ENCODE data around the gene PCDHGA6.
"Not testable (repeated sequence)": the region's sequence is repeated elsewhere in the genome, so short reads cannot be mapped to it uniquely, and the experiment has no call there.

The PCDHGA6 gene

DNA sequence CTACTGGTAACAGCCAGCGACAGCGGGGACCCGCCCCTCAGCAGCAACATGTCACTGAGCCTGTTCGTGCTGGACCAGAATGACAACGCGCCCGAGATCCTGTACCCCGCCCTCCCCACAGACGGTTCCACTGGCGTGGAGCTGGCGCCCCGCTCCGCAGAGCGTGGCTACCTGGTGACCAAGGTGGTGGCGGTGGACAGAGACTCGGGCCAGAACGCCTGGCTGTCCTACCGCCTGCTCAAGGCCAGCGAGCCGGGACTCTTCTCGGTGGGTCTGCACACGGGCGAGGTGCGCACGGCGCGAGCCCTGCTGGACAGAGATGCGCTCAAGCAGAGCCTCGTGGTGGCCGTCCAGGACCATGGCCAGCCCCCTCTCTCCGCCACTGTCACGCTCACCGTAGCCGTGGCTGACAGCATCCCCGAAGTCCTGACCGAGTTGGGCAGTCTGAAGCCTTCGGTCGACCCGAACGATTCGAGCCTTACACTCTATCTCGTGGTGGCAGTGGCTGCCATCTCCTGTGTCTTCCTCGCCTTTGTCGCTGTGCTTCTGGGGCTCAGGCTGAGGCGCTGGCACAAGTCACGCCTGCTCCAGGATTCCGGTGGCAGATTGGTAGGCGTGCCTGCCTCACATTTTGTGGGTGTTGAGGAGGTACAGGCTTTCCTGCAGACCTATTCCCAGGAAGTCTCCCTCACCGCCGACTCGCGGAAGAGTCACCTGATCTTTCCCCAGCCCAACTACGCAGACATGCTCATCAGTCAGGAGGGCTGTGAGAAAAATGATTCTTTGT is 20.9 kb downstream of the PCDHGA6 start:
- DNase-seq (ENCODE audit: low spot score) = not testable (repeated sequence)

DNA sequence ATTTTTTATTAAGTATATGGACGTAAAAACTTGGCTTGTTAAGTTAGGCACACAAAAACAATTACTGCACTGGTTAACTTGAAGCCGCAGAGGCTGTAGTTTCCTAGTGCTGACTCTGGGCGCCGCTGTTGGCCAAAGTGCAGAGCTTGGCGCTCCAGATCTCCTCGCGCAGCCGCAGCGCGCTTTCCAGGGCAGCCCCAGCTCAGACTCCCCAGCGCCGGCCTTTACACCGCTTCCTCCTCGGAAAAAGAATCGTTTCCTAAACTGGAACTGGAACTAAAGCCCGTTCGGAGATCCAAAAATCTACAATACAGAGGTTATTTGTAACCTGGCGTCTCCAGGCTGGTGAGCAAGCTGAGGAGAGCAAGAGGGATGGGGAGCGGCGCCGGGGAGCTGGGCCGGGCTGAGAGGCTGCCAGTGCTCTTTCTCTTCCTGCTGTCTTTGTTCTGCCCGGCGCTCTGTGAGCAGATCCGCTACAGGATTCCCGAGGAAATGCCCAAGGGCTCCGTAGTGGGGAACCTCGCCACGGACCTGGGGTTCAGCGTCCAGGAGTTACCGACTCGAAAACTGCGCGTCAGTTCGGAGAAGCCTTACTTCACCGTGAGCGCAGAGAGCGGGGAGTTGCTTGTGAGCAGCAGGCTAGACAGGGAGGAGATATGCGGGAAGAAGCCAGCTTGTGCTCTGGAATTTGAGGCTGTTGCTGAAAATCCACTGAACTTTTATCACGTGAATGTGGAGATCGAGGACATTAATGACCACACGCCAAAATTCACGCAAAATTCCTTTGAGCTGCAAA is 24.3 kb downstream of the PCDHGA6 start, which contains the start of gene PCDHGB5:
TSS of gene PCDHGB5 (plus strand) at position 192 of the 796 bp plus-strand sequence. CDS start at position 373, 181 bp downstream.
- DNase-seq (ENCODE audit: low spot score) = not testable (repeated sequence)

DNA sequence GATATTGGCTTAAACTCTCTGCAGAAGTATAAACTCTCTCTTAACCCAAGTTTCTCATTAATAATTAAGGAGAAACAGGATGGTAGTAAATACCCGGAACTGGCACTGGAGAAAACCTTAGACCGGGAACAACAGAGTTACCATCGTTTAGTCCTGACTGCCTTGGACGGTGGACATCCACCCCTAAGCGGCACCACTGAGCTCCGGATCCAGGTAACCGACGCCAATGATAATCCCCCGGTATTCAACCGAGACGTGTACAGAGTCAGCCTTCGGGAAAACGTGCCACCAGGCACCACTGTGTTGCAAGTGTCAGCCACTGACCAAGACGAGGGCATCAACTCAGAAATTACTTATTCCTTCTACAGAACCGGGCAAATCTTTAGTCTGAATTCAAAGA is 24.9 kb downstream of the PCDHGA6 start:
- DNase-seq (ENCODE audit: low spot score) = no peak

DNA sequence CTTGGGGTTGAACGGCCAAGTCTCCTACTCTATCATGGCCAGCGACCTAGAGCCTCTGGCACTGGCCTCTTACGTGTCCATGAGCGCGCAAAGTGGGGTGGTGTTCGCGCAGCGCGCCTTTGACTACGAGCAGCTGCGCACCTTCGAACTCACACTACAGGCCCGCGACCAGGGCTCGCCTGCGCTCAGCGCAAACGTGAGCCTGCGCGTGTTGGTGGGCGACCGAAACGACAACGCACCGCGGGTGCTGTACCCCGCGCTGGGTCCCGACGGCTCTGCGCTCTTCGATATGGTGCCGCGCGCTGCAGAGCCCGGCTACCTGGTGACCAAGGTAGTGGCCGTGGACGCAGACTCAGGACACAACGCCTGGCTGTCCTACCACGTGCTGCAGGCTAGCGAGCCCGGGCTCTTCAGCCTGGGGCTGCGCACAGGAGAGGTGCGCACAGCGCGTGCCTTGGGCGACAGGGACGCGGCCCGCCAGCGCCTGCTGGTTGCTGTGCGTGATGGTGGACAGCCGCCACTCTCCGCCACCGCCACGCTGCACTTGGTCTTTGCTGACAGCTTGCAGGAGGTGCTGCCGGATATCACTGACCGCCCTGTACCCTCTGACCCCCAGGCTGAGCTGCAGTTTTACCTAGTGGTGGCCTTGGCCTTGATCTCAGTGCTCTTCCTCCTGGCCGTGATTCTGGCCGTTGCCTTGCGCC is 26.0 kb downstream of the PCDHGA6 start:
- DNase-seq (ENCODE audit: low spot score) = no peak

GRCh38 chr5:141402553-141403243 is 29.0 kb downstream of the PCDHGA6 start, which contains the start of gene PCDHGA9:
TSS of gene PCDHGA9 (plus strand) at chr5:141402778. CDS start at chr5:141402953, 175 bp downstream.
- DNase-seq (ENCODE audit: low spot score) = peak; percentile 31

DNA sequence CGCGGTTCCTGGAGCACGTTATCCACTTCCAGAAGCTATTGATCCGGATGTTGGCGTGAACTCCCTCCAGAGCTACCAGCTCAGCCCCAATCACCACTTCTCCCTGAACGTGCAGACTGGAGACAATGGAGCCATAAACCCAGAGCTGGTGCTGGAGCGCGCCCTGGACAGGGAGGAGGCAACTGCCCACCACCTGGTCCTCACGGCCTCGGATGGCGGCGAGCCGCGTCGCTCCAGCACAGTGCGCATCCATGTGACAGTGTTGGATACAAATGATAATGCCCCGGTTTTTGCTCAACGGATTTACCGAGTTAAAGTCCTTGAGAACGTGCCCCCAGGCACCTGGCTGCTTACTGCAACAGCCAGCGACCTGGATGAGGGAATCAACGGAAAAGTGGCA is 29.7 kb downstream of the PCDHGA6 start:
- DNase-seq (ENCODE audit: low spot score) = no peak

- DNase-seq (ENCODE audit: low spot score) = not testable (repeated sequence)
Measured at GRCh38 chr5:141407790-141408505, 34.3 kb downstream of the PCDHGA6 start, which contains the start of gene PCDHGB6. TSS of gene PCDHGB6 (plus strand) at chr5:141408021. CDS start at chr5:141408203, 182 bp downstream.

DNA sequence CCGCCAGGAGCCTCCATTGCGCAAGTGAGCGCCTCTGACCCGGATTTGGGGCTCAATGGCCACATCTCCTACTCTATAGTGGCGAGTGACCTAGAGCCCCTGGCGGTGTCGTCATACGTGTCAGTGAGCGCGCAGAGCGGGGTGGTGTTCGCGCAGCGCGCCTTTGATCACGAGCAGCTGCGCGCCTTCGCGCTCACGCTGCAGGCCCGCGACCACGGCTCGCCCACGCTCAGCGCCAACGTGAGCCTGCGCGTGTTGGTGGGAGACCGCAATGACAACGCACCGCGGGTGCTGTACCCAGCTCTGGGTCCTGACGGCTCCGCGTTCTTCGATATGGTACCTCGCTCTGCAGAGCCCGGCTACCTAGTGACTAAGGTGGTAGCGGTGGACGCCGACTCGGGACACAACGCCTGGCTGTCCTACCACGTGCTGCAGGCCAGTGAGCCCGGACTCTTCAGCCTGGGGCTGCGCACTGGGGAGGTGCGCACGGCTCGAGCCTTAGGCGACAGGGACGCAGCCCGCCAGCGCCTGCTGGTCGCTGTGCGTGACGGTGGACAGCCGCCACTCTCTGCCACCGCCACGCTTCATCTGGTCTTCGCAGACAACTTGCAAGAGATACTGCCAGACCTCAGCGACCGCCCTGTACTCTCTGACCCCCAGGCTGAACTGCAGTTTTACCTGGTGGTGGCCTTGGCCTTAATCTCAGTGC is 36.1 kb downstream of the PCDHGA6 start:
- DNase-seq (ENCODE audit: low spot score) = no peak

DNA sequence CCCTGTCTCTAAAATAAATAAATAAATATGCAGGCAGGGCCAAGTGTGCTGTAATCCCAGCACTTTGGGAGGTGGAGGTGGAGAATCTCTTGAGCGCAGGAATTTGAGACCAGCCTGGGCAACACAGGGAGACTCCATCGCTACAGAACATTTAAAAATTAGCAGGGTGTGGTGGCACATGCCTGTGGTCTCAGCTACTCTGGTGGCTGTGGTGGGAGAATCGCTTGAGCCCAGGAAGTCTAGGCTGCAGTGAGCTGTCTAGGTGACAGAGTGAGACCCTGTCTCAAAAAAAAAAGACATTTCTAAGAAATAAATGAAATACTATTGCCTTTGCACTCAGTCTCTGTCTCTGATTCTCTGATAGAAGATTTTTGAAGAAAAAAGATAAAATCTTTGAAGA is 37.9 kb downstream of the PCDHGA6 start:
- peak; percentile 25 for DNase-seq (ENCODE audit: low spot score)

GRCh38 chr5:141412854-141413539 is 39.3 kb downstream of the PCDHGA6 start, which contains the start of gene PCDHGA10:
TSS of gene PCDHGA10 (plus strand) at chr5:141412987. CDS start at chr5:141413176, 189 bp downstream.
- peak; percentile 52 for DNase-seq (ENCODE audit: low spot score)

- no peak for DNase-seq (ENCODE audit: low spot score)
Measured at GRCh38 chr5:141413540-141414069, 39.9 kb downstream of the PCDHGA6 start.

DNA sequence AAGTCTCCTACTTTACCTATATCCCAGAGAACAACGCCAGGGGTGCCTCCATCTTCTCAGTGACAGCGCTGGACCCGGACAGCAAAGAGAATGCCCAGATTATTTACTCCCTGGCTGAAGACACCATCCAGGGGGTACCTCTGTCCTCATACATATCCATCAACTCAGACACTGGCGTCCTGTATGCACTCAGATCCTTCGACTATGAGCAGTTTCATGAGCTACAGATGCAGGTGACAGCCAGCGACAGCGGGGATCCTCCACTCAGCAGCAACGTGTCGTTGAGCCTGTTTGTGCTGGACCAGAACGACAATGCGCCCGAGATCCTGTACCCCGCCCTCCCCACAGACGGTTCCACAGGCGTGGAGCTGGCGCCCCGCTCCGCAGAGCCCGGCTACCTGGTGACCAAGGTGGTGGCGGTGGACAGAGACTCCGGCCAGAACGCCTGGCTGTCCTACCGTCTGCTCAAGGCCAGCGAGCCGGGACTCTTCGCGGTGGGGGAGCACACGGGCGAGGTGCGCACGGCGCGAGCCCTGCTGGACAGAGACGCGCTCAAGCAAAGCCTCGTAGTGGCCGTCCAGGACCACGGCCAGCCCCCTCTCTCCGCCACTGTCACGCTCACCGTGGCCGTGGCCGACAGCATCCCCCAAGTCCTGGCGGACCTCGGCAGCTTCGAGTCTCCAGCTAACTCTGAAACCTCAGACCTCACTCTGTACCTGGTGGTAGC is 41.0 kb downstream of the PCDHGA6 start:
- DNase-seq (ENCODE audit: low spot score) = not testable (repeated sequence)

- DNase-seq (ENCODE audit: low spot score) = not testable (repeated sequence)
Measured at GRCh38 chr5:141415275-141415618, 41.6 kb downstream of the PCDHGA6 start.

DNA sequence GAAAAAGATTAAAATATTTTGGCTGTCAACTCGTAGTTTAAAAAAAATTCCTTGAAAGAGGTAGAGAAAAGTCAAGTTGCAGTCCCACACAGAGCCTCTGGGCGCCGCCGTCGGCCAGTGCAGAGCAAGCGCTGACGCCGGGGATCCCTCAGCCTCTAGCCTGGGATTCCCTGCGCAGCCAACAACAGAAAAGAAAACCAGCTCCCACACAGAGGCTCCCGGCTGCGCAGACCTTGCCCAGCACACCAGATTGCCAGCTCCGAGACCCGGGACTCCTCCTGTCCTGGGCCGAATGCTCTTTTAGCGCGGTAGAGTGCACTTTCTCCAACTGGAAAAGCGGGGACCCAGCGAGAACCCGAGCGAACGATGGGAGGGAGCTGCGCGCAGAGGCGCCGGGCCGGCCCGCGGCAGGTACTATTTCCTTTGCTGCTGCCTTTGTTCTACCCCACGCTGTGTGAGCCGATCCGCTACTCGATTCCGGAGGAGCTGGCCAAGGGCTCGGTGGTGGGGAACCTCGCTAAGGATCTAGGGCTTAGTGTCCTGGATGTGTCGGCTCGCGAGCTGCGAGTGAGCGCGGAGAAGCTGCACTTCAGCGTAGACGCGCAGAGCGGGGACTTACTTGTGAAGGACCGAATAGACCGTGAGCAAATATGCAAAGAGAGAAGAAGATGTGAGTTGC is 43.9 kb downstream of the PCDHGA6 start, which contains the start of gene PCDHGB7:
TSS of gene PCDHGB7 (plus strand) at position 184 of the 679 bp plus-strand sequence. CDS start at position 367, 183 bp downstream.
- DNase-seq (ENCODE audit: low spot score) = peak; percentile 42

DNA sequence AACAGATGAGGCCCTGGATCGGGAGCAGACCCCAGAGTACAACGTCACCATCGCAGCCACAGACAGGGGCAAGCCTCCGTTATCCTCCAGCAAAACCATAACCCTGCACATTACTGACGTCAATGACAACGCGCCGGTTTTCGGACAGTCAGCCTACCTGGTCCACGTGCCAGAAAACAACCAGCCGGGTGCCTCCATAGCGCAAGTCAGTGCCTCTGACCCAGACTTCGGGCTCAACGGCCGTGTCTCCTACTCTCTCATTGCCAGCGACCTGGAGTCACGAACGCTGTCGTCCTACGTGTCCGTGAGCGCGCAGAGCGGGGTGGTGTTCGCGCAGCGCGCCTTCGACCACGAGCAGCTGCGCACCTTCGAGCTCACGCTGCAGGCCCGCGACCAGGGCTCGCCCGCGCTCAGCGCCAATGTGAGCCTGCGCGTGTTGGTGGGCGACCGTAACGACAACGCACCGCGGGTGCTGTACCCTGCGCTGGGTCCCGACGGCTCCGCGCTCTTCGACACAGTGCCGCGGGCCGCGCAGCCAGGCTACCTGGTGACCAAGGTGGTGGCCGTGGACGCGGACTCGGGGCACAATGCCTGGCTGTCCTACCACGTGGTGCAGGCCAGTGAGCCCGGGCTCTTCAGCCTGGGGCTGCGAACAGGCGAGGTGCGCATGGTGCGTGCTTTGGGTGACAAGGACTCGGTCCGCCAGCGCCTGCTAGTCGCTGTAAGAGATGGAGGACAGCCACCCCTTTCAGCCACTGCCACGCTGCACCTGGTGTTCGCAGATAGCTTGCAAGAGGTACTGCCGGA is 45.6 kb downstream of the PCDHGA6 start:
- no peak for DNase-seq (ENCODE audit: low spot score)

DNA sequence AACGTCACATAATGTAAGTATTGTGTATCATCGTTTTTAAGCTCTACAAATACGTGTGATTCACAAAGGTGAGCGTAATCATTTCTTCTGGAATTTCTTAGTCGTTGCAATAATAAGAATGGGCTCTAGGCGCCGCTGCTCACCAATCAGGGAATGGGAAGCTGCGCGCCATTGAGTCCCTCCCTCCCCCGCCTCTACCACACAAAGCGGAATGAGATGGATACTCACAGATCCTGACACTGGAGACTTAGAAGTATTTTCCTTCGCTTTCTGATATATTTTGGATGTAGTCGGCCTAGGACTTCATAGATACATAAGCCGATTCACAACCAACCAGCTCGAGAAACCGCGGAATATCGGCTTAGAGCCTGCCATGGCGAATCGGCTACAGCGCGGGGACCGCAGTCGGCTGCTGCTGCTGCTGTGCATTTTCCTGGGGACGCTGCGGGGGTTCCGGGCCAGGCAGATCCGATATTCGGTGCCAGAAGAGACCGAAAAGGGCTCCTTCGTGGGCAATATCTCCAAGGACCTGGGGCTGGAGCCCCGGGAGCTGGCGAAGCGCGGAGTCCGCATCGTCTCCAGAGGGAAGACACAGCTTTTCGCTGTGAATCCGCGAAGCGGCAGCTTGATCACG is 47.3 kb downstream of the PCDHGA6 start, which contains the start of gene PCDHGA11:
TSS of gene PCDHGA11 (plus strand) at position 197 of the 634 bp plus-strand sequence. CDS start at position 374, 177 bp downstream.
- no peak for DNase-seq (ENCODE audit: low spot score)

All from SW480 (cell line).